ENCODE data around the gene F7.
"Not testable (repeated sequence)": the region's sequence is repeated elsewhere in the genome, so short reads cannot be mapped to it uniquely, and the experiment has no call there.

F7 gene

DNA sequence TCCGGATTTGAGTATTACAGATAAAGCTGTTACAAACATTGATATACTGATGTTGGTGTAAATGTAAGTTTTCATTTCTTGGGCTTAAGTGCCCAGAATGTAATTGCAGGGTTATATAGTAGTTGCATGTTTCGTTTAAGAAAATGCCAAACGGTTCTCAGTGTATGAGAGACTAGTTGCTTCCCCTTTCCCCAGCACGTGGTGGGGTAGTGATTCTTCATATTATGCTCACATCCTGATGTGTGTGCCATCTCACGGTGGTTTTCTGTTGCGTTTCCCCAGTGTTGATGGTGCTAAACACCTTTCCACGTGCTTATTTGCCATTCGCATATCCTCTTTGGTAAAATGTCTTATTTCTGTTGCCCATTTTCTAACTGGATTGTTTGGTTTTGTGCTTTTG lies 34.7 kb upstream of the F7 start:
- DNase-seq (ENCODE audit: low read depth in 4 of 4, low spot score in 1 of 4), result no peak

DNA sequence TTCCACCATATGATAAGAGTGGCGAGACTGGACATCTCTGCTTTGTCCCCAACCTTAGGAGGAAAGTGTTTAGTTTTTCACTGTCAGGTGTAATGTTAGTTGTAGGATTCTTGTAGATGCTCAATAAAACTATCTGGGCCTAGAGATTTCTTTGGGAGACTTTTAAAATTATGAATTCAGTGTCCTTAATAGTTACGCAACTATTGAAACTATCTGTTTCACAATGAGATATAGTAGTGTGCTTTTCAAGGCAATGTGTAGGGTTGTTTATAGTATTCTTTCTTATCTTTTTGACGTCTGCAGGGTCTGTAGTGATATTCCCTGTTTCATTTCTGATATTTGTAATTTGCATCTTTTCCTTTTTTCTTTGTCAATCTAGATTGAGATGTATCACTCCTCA lies 33.2 kb upstream of the F7 start:
- DNase-seq (ENCODE audit: low read depth in 4 of 4, low spot score in 1 of 4), result no peak

DNA sequence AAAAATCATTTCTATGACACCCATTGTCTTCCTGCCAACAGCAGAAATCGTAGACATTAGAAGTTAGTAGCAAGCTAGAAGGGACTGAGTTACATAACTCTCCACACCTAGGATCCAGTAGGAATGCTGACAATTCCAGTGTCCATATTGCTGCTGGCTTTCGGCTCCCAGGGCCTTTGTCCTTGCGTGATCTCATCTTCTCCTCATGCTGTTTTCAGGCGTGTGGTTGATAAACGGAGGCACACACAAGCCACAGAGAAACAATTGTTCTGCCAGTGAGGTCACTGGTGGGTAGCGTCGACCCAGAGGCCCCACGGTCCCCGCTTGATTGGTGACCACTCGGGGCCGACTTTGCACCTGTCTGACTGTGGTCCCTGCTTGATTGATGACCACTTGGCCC lies 31.6 kb upstream of the F7 start:
- no peak for DNase-seq (ENCODE audit: low read depth in 4 of 4, low spot score in 1 of 4)

DNA sequence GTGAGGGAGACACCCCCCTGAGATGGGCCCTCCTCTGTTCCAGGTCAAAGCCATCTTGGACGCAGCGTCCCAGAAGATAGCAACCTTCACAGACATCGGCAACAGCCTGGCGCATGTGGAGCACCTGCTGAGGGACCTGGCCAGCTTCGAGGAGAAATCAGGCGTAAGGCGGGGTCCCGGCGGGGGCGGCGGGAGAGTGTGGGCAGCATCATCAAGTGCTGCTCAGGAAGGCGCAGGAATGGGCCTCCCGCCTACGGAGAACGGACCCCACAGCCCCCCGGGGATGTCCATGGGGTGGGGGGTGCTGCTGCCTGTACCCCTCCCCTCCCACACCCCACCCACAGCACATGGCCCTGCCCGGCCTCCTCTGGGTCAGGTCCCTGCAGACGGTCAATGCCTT lies 31.2 kb upstream of the F7 start:
- no peak for DNase-seq (ENCODE audit: low read depth in 4 of 4, low spot score in 1 of 4)

DNA sequence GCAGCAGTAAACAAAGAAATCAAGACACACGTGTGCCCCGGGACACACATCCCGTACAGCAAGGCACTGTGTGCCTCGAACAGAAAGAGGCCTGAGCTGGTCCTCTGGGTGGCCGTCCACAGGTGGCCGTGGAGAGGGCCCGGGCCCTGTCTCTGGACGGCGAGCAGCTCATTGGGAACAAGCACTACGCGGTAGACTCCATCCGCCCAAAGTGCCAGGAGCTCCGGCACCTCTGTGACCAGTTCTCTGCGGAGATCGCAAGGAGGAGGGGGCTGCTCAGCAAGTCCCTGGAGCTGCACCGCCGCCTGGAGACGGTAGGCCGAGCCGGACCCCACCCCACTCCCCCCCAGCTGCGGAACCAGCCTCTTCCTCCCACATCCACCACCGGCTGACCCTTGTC lies 30.7 kb upstream of the F7 start:
- no peak for DNase-seq (ENCODE audit: low read depth in 4 of 4, low spot score in 1 of 4)

DNA sequence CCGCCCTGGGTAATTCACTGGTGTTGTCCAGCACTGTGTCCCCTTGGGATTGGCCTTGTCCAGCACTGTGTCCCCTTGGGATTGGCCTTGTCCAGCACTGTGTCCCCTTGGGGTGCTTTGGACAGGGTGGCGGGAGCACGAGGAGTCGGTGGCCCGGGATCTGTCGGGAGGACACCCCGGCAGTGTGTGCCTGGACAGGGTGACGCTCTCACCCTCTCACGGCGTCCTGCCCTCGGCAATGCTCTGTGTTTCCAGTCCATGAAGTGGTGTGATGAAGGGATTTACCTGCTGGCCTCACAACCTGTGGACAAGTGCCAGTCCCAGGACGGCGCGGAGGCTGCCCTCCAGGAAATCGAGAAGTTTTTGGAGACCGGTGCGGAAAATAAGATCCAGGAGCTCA lies 29.9 kb upstream of the F7 start:
- no peak for DNase-seq (ENCODE audit: low read depth in 4 of 4, low spot score in 1 of 4)

DNA sequence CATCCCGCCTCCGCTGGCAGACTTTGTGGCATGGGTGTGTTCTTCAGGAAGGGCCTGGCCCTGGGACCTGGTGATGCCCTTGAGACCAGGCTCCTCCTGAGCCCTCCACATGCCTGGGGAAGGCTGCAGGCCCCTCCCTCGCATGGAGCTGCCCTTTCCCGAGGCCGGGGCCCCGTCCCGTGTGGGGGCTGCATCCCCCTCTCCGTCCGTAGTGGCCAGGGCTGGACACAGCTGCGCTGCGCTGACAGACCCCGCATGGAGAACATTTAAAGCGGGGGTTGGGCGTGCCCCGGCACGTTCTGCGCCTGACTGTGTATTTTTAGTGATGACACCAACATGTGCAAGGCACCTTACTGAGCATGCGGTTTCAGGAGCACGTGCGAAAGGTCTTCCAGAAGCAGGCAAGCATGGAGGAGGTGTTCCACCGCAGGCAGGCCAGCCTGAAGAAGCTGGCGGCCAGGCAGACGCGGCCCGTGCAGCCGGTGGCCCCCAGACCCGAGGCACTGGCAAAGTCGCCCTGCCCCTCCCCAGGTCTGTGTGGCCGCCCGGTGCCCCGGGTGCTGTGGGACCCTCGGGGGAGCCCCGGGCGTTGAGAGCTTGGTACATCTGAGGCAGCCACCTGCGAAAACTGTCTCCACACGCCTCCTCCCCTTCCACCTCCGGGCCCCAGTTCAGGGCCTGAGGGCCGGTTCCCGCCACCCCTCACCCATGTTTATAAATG lies 28.8 kb upstream of the F7 start:
- DNase-seq (ENCODE audit: low read depth in 4 of 4, low spot score in 1 of 4), result no peak

DNA sequence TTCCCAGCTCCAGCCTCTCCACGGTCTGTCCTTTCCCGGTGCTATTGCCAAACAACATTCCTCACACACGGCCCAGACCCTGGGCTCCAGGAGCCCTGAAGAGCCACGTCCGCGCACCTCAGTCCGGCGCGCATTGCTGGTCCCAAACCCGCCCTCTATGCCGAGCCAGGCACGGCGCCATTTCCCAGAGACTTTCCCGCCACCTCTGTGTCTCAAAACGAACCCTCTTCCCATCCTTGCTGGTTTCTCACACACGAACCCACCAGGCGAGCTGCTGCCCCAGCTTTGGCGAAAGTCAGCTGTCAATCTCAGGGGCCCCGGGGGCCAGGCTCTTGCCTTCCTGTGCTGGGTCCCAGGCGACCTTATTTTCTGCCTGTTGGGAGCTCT lies 28.0 kb upstream of the F7 start:
- DNase-seq (ENCODE audit: low read depth in 4 of 4, low spot score in 1 of 4), result no peak

DNA sequence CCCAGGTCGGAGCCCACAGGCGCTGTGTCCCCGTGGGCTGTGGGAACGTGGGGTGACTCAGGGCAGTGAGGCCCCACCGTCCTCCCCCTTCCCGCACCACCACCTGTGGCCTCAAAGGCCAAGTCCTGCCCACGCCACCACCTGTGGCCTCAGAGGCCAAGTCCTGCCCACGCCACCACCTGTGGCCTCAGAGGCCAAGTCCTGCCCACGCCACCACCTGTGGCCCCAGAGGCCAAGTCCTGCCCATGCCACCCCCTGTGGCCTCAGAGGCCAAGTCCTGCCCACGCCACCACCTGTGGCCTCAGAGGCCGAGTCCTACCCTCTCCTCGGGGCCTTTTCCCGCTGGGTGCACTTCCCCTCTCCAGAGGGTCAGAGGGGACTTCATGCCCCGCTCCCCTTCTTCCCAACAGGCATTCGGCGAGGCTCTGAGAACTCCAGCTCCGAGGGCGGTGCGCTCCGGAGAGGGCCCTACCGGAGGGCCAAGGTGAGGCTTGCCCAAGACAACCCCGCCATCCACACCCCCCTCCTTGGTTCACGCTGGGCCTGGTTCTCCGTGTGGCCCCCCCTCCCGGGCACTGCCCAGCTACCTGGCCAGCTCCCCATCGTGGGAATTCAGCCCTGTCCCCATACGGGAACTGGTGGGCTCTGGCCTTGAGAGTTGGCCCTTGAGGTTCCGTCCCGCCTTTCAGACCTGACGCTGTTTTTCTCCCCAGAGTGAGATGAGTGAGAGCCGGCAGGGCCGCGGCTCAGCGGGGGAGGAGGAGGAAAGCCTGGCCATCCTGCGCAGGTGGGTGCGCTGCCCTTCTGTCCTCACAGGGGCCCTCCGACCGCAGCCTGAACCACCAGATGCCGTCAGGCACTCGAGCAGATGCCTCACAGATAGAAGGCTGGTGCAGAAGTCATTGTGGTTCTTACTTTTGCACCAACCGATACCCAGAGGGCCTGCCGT lies 27.4 kb upstream of the F7 start:
- DNase-seq (ENCODE audit: low read depth in 4 of 4, low spot score in 1 of 4), result no peak

DNA sequence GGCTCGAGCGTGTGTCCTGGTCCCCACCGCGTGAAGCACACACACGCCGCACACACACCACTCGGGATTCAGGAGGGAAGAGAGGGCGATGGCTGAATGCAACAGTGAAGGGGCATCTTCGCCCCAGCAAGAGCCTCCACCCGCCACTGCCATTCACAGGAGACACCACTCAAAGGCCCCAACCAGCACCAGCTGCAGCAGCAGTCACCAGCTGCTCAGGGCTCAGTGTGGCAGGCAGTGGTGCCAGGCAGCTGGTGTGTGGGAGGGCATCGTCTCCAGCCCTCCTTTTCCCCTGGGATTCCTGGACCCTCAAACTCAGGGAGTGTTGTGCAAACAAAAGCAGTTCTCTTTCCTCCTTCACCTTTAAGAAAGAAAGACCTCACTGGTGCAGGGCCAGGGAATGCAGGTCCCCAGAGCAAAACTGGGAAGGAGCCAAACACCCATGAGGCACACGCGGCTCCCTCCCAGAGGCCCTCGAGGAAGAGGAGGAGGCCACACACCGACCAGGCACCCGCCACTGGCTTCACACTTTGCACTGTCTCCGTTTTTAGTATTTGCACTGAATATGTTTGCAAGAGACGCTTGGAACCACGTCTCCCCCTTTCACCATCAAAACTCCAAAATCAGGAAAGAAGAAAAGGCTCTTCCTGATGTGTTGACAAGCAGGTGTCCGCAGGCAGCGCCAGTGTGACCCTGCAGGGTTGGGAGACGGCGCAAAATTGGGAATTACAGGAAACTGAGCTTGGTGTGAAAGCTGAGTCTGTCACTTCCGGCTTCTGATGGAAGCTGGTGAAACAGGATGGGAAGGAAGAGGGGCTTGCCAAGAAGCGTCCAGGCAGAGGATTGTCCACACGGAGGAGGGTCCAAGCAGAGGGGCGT lies 26.4 kb upstream of the F7 start:
- DNase-seq (ENCODE audit: low read depth in 4 of 4, low spot score in 1 of 4), result no peak

DNA sequence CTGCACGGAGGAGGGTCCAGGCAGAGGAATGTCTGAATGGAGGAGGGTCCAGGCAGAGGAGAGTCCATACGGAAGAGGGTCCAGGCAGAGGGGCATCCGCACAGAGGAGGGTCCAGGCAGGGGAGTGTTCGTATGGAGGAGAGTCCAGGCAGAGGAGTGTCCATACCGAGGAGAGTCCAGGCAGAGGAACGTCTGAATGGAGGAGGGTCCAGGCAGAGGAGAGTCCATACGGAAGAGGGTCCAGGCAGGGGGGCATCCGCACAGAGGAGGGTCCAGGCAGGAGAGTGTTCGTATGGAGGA lies 25.9 kb upstream of the F7 start:
- DNase-seq (ENCODE audit: low read depth in 4 of 4, low spot score in 1 of 4), result not testable (repeated sequence)

DNA sequence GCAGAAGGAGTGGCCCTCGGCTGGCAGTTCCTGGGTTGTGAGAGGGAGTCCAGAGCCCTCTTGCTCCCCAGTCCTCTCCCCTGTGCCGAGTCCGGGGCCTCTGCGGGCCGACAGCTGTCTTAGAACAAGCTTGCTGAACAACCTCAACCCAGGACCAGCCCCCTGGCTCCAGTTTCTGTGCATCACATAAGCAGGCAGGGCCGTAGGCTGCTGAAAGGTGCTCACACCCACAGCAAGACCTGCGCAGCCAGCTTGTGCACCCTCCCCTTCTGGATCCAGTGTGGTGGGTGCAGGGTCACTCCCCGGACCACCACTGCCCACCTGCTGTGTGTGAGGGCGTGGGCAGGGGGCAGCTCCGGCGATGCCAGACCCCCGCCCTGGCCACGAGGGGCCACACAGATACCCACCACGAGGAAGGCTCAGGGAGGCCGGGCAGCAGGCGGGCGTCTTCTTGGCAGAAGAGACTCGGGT lies 25.2 kb upstream of the F7 start:
- DNase-seq (ENCODE audit: low read depth in 4 of 4, low spot score in 1 of 4), result no peak

DNA sequence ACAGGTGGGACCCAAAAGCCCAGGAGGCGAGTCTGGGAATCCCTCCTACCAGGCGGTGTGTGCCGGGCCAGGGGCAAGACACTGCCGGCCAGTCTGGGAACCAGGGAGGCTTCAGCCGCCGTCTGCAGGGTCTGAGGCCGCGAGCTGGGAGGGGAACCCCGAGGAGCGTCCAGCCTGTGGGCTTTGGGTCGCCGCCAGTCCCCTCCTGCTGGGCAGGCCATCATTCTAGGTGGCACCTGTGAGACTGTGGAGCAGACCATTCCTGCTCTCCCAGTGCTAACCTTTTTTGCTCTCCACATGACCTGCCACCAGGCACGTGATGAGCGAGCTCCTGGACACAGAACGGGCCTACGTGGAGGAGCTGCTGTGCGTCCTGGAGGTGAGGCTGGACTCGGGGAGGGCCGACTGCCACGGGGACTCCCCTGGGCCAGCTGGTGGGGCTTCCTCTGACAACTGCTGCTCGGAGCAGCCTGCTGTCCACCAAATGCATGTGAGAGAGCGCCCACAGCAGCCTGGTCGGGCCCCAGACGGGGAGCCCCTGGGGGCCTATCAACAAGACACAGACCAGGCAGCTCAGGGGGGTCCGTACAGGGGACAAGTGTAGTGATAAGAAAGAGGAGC lies 24.6 kb upstream of the F7 start:
- DNase-seq (ENCODE audit: low read depth in 4 of 4, low spot score in 1 of 4), result no peak

DNA sequence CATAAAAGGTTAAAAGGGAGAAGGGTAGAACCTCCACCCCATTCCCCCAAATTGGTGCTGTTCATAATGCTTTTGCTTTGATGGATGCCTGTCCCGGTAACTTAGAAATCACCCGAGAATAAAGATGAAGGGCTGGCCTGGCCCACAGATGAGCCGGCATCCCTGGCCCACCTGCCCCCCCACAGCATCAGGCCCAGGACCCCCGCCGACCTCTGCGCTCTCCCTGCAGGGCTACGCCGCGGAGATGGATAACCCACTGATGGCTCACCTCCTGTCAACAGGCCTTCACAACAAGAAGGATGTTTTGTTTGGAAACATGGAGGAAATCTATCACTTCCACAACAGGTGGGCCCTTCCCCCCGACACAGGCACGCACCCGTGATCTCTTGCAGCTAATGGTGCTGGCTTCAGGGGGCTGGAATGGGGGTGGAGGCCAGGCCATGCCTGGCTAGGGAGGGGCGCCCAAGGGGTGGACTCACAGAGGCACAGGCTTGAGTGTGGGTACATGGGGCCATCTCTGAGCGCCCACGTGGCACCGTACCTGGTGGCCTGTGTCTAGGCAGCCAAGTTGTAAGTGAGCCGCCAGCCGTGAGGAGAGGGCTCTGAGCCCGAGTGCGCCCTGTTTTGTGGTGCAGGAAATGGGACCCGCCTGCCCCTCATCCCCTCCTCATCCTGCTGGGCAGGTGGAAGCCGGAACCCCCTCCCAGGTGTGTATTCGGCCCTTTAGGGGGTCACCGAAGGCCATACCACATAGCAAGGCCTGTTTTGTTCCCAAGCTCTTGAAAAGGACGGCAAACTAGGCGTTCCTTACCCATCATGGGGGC lies 23.2 kb upstream of the F7 start:
- no peak for DNase-seq (ENCODE audit: low read depth in 4 of 4, low spot score in 1 of 4)

DNA sequence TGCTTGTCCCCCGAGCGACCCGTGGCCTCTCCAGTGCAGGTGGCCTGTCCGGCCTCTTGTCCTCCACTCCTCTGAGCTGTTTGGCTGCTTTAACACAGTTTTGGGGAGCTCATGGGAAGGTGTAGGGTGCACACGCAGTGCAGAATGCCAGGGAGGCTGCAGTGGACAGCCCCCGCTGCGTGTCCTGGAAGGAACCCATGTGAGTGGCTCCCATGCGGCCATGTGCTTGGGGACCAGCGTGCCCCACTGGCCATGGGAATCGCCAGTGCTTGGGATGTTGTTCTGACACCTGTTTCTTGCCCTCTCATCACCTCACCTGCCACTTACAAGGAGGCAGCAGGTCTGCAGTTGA lies 22.6 kb upstream of the F7 start:
- no peak for DNase-seq (ENCODE audit: low read depth in 4 of 4, low spot score in 1 of 4)

DNA sequence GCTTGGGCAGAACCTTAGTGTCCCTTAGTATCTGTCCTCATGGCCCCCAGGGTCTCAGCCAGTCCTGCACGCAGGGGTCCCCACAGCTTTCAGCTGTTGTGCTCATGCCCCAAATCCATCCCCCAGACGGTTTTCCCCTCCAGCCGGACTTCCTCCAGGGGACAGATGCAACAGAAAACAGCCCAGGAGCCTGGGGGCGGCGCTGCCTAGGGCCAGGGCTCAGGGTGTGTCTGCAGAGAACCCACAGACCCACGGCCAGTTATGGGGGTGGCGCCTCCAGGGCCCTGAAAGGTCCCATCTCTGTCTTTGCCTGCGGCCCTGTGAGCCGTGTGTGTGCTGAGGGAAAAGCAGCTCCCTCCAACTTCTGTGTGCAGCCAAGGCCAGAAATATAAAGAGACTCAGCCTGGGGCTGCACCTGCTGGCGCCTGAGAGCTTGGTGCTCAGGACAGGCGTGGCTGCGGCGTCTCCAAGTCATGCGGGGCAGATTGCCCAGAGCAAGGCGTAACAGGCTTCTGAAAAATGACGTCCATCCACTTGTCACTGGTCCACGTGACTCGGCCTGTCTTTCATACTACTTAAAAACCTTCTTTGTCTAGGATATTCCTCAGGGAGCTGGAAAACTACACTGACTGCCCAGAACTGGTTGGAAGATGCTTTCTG lies 22.1 kb upstream of the F7 start:
- DNase-seq (ENCODE audit: low read depth in 4 of 4, low spot score in 1 of 4), result no peak

DNA sequence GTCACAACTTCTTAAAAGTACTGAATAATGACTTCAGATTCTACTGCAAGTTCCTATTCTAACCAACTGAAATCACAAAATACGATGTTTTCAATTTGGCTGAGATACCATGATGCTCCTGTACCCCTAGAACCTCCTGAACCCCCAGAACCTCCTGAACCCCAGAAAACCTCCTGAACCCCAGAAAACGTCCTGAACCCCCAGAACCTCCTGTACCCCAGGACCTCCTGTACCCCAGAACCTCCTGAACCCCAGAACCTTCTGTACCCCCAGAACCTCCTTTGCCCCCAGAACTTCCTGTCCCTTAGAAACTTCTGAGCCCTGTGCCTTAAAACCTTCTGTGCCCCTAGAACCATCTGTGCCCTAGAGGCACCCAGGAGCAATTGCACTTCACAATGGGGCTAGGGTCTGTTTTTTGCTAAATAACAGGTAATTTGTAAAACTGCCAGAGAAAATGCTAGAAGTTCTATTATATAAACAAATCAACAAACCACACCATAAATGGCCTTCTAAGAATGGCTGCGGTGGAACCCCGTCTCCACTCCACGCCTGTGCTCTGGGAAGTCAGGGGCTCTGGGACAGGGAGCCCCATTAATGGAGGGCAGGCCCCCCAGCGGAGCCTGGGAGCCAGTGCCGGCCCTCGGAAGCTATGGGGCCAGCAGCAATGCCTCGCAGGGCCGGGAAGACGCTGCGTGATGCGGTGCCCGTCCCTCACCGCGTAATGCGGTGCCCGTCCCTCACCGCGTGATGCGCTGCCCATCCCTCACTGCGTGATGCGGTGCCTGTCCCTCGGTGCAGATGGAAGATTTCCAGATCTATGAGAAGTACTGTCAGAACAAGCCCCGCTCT lies 21.3 kb upstream of the F7 start:
- no peak for DNase-seq (ENCODE audit: low read depth in 4 of 4, low spot score in 1 of 4)

DNA sequence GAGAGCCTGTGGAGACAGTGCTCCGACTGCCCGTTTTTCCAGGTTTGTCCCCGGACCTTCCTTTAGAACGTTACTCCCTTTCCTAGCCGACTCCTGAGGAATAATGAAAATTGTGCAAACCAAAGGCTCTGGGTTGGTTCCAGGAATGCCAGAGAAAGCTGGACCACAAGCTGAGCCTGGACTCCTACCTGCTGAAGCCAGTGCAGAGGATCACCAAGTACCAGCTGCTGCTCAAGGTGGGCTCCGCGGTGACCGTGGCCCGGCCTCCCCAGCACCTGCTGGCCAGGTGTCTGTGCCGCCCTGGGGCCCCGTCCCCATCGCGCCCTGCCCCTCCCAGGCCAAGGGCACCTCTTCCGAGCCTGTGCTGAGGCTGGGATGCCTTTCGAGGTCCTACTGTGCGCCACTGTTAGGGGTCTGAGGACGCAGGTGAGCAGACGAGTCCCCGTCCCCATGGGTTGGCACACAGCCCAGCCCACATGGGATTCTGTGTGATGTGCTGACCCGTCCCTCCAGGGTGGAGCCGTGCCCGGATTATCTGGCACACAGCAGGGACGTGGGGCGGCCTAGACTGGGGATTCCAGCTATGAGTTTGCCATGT lies 20.5 kb upstream of the F7 start:
- DNase-seq (ENCODE audit: low read depth in 4 of 4, low spot score in 1 of 4), result no peak
